ENCODE data around the gene AP4E1. TPM values are rescaled to one million over a fixed set of nuclear protein-coding genes. Genes with fewer than 3 reads are reported as not detected.
A peak's percentile ranks its signal among the peaks of the same experiment; 100 is the strongest.
"Not testable (repeated sequence)": the region's sequence is repeated elsewhere in the genome, so short reads cannot be mapped to it uniquely, and the experiment has no call there.

Gene AP4E1
- 10 to 100 TPM; 20.7 to 20.9 TPM for total RNA-seq

- peaks cover 10% of the 10 kb centered on the region for H3K36me3 Mint-ChIP-seq
- peaks cover 11% of the 10 kb centered on the region for H3K4me1 Mint-ChIP-seq
- DNase-seq, result peak; percentile 94
- H3K27ac Mint-ChIP-seq, result peak within 1 kb of the TSS; percentile 99
- no peaks in the 10 kb centered on the region for H3K27me3 Mint-ChIP-seq
- peak within 1 kb of the TSS; percentile 90 for H3K4me3 Mint-ChIP-seq
- H3K9me3 Mint-ChIP-seq, result no peaks in the 10 kb centered on the region
These were observed at the start of gene AP4E1 for GRCh38 chr15:50908209-50909009. TSS of gene AP4E1 (plus strand) at chr15:50908683. CDS start at chr15:50908779, 96 bp downstream.

- Mint-ChIP-seq H3K36me3 (no peaks in the 10 kb centered on the region), H3K27ac (no peak overlapping the region), H3K27me3 (peaks cover 4% of the 10 kb centered on the region), H3K4me3 (no peak overlapping the region), H3K9me3 (no peaks in the 10 kb centered on the region), H3K4me1 (no peaks in the 10 kb centered on the region)
- no peak for DNase-seq
These were observed 47.7 kb upstream of the AP4E1 start for GRCh38 chr15:50860824-50861223.

DNA sequence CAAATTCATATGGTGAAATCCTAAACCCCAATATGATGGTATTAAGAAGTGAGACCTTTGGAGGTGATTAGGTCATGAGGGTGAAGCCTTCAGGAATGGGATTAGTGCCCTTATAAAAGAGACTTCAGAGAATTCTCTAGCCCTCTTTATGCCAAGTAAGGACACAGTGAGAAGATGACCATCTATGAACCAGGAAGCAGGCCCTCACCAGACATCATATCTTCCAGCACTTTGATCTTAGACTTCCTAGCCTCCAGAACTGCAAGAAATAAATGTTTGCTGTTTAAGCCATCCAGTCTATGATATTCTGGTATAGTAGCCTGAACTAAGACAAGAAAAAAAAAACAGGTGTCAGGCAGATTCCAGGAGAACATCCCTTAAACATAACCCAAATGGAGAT is 45.9 kb upstream of the AP4E1 start:
- Mint-ChIP-seq H3K27me3 (peaks cover 4% of the 10 kb centered on the region), H3K36me3 (no peaks in the 10 kb centered on the region), H3K27ac (no peak overlapping the region), H3K4me1 (no peaks in the 10 kb centered on the region), H3K4me3 (no peak overlapping the region), H3K9me3 (no peaks in the 10 kb centered on the region)
- DNase-seq, result no peak

- H3K27me3 Mint-ChIP-seq, result peaks cover 4% of the 10 kb centered on the region
- no peak overlapping the region for H3K4me3 Mint-ChIP-seq
- no peak overlapping the region for H3K27ac Mint-ChIP-seq
- no peaks in the 10 kb centered on the region for H3K36me3 Mint-ChIP-seq
- no peaks in the 10 kb centered on the region for H3K4me1 Mint-ChIP-seq
- H3K9me3 Mint-ChIP-seq, result no peaks in the 10 kb centered on the region
- DNase-seq, result no peak
These were observed 43.6 kb upstream of the AP4E1 start for GRCh38 chr15:50864873-50865272.

DNA sequence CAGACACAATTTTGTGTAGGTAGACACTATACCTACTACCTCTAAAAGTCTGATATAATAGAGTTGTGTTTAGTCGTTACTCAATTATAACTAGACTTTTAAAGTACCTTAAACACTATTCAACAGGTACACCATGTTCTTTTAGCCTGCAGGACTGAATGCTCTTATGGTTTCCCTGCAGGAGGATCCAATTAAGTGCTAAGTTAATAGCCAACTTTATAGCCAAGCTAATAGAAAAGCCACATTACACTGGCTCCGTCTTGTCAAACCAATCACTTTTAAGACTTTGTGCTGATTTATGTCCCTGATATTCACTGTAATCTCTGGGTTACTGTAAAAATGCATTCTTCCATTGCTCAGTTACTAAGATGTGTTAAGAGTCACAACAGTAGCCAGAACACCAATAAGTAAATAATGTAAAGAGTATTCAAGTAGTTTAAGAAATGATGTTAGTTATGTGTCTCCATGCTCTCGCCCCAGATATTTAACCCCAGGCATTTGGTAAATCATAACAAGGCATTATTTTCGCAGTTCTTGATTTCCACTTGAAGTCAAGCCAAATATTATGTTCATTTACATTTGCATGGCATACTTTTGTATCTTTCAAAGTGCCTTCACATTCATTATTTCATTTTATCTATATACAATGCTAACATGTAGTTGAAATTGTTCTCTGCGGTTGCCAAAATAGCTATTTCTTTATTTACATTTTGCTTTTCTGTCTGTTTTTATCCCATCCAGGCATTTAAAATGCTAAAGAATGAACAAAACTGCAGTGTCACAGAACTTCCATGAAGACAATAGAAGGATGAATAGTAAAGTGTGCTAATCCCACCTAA is 42.7 kb upstream of the AP4E1 start:
- Mint-ChIP-seq H3K9me3 (no peaks in the 10 kb centered on the region), H3K36me3 (no peaks in the 10 kb centered on the region), H3K27me3 (peaks cover 6% of the 10 kb centered on the region), H3K4me1 (no peaks in the 10 kb centered on the region), H3K4me3 (no peak overlapping the region), H3K27ac (no peak overlapping the region)
- no peak for DNase-seq

DNA sequence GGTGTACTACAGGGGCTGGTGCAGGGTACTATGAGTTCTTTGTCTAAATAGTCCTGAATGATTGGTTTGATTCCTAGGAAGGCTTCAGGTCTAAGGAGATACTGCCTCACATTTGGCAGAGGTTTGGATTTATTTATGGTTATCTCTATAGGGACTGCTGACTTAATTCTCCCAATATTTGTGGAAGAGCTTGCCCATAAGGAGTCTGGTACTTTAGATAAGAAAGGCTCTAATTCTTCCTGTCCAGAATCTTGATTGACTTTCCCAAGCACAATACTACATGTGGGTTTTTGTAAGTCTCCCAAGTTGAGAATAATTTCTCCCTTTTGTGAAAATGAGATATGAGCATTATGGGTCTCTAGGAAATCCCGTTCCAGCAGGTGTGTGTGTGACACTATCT is 36.7 kb upstream of the AP4E1 start:
- Mint-ChIP-seq H3K36me3 (no peaks in the 10 kb centered on the region), H3K27me3 (peaks cover 21% of the 10 kb centered on the region), H3K27ac (no peak overlapping the region), H3K9me3 (no peaks in the 10 kb centered on the region), H3K4me1 (peaks cover 12% of the 10 kb centered on the region), H3K4me3 (no peak overlapping the region)
- no peak for DNase-seq

GRCh38 chr15:50872832-50873426 is 35.6 kb upstream of the AP4E1 start:
- H3K9me3 Mint-ChIP-seq, result no peaks in the 10 kb centered on the region
- no peaks in the 10 kb centered on the region for H3K36me3 Mint-ChIP-seq
- no peak overlapping the region for H3K4me3 Mint-ChIP-seq
- no peak overlapping the region for H3K27ac Mint-ChIP-seq
- peaks cover 21% of the 10 kb centered on the region for H3K27me3 Mint-ChIP-seq
- no peak for DNase-seq
- H3K4me1 Mint-ChIP-seq, result peaks cover 22% of the 10 kb centered on the region

DNA sequence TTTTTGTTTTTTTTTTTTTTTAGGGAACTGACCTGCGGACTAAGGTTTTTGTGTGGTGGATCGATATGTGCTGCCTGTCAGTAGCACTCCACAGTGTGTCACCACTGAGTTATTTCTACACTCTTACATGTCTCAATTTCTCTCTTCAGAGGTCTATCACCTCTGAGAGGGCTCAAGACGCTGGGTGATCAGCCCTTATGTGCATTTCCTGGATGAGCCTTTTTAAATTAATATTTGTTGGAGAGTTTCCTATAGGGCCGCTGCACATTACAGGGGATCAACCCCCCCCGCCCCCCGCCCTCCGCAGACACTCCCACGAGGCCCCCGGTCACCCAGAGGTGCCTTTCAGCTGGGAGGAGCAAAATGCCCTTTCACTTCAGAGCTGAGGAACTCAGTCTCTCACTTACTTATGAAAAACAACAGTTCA is 34.5 kb upstream of the AP4E1 start:
- Mint-ChIP-seq H3K4me1 (peaks cover 33% of the 10 kb centered on the region), H3K9me3 (no peaks in the 10 kb centered on the region), H3K27ac (peak overlapping the region; percentile 83), H3K4me3 (peak overlapping the region; percentile 69), H3K27me3 (peaks cover 21% of the 10 kb centered on the region), H3K36me3 (no peaks in the 10 kb centered on the region)
- DNase-seq, result peak; percentile 9

GRCh38 chr15:50875238-50875637 is 33.2 kb upstream of the AP4E1 start:
- Mint-ChIP-seq H3K27me3 (peaks cover 15% of the 10 kb centered on the region), H3K27ac (peak overlapping the region; percentile 83), H3K4me1 (peaks cover 44% of the 10 kb centered on the region)
- not testable (repeated sequence) for H3K36me3 Mint-ChIP-seq, H3K9me3 Mint-ChIP-seq, H3K4me3 Mint-ChIP-seq, DNase-seq

- Mint-ChIP-seq H3K27ac (peak overlapping the region; percentile 82), H3K9me3 (no peaks in the 10 kb centered on the region), H3K36me3 (peaks cover 7% of the 10 kb centered on the region), H3K27me3 (peaks cover 15% of the 10 kb centered on the region), H3K4me1 (peaks cover 56% of the 10 kb centered on the region), H3K4me3 (peak overlapping the region; percentile 56)
- no peak for DNase-seq
These were observed 32.1 kb upstream of the AP4E1 start for GRCh38 chr15:50876260-50876988.

- Mint-ChIP-seq H3K9me3 (no peaks in the 10 kb centered on the region), H3K27me3 (peaks cover 9% of the 10 kb centered on the region), H3K4me3 (peak overlapping the region; percentile 56), H3K36me3 (peaks cover 7% of the 10 kb centered on the region), H3K4me1 (peaks cover 61% of the 10 kb centered on the region), H3K27ac (peak overlapping the region; percentile 82)
- DNase-seq, result peak; percentile 68
These were observed 31.5 kb upstream of the AP4E1 start for GRCh38 chr15:50876989-50877360.

GRCh38 chr15:50879016-50879617 is 29.4 kb upstream of the AP4E1 start:
- H3K27ac Mint-ChIP-seq, result peak overlapping the region; percentile 98
- peak; percentile 34 for DNase-seq
- peaks cover 4% of the 10 kb centered on the region for H3K9me3 Mint-ChIP-seq
- peaks cover 78% of the 10 kb centered on the region for H3K4me1 Mint-ChIP-seq
- H3K4me3 Mint-ChIP-seq, result peak overlapping the region; percentile 57
- peaks cover 13% of the 10 kb centered on the region for H3K36me3 Mint-ChIP-seq
- no peaks in the 10 kb centered on the region for H3K27me3 Mint-ChIP-seq

DNA sequence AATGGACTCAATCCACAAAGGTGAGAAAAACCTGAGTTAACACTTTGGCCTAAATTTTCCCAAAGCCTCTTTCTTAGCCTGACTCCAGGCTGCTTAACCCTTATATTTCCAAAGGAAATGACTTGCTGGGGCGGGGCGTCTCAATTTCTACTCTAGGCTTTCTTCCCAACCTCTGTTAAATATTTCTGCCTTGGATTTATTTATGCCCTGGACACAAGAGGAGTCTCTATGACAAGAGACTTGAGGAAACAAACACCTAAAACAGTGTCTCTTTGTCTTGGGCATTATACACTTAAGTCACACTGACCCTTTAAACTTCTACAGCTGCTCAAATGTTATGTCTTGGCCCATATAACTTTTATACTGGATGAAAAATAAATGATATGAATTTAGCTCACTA is 28.3 kb upstream of the AP4E1 start:
- DNase-seq, result no peak
- peak overlapping the region; percentile 59 for H3K4me3 Mint-ChIP-seq
- H3K36me3 Mint-ChIP-seq, result peaks cover 13% of the 10 kb centered on the region
- H3K4me1 Mint-ChIP-seq, result peaks cover 81% of the 10 kb centered on the region
- no peaks in the 10 kb centered on the region for H3K27me3 Mint-ChIP-seq
- H3K27ac Mint-ChIP-seq, result peak overlapping the region; percentile 98
- H3K9me3 Mint-ChIP-seq, result peaks cover 4% of the 10 kb centered on the region

- Mint-ChIP-seq H3K4me3 (peak overlapping the region; percentile 59), H3K27ac (peak overlapping the region; percentile 98), H3K27me3 (no peaks in the 10 kb centered on the region), H3K9me3 (peaks cover 4% of the 10 kb centered on the region), H3K4me1 (peaks cover 85% of the 10 kb centered on the region), H3K36me3 (peaks cover 13% of the 10 kb centered on the region)
- no peak for DNase-seq
These were observed 27.8 kb upstream of the AP4E1 start for GRCh38 chr15:50880651-50881114.
